ENCODE data around the gene ACSBG1.

The ACSBG1 gene

GRCh38 chr15:78146425-78147154 is 87.8 kb downstream of the ACSBG1 start:
- TF ChIP-seq ZNF274 (IDR thresholded peaks at IDR 0.05; ENCODE audit: low read depth, low read length) = no peak

GRCh38 chr15:78142332-78142731 is 92.0 kb downstream of the ACSBG1 start:
- H3K4me3 ChIP-seq (ENCODE audit: low read length) = no peak overlapping the region
- TF ChIP-seq ZNF274 (IDR thresholded peaks at IDR 0.05; ENCODE audit: low read depth, low read length) = no peak

More at GRCh38 chr15:78146425-78147154, 87.8 kb downstream of the ACSBG1 start:
- no peak overlapping the region for H3K4me3 ChIP-seq (ENCODE audit: low read length)

- no peak overlapping the region for H3K4me3 ChIP-seq (ENCODE audit: low read length)
- no peak for TF ChIP-seq ZNF274 (IDR thresholded peaks at IDR 0.05; ENCODE audit: low read depth, low read length)
Observed at GRCh38 chr15:78140292-78140691, 94.1 kb downstream of the ACSBG1 start.

DNA sequence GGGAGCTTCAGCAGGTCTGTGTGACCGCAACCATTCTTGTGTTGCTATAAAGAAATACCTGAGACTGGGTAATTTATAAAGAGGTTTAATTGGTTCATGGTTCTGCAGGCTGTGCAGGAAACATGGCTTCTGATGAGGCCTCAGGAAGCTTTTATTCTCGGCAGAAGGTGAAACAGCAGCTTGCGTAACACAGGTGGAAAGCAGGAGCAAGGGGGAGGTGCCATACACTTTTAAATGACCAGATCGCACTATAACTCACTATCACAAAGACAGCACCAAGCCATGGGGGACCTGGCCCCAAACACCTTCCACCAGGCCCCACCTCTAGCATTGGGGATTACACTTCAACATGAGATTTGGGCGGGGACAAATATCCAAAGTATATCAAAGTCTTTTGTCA is 94.8 kb downstream of the ACSBG1 start:
- H3K4me3 ChIP-seq (ENCODE audit: low read length) = no peak overlapping the region
- no peak for TF ChIP-seq ZNF274 (IDR thresholded peaks at IDR 0.05; ENCODE audit: low read depth, low read length)

DNA sequence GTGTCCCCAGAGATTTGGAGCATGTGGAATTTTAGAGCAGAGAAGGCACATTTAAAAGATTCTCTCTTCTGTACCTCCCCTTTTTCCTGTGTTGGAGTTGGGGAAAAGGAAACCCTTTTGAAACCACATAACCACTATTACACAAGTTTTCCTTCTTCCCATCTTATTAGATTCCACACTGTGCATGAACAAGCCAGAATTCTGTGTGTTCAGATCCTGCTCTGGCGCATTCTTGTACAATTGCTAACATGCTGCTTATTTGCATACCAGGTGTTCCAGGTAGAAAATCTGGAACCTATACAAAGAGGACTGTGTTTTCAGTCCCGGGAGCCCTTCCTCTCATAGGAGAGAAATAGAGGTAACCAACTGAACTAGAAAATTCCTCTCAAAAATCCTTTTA is 100.6 kb downstream of the ACSBG1 start:
- no peak for TF ChIP-seq ZNF274 (IDR thresholded peaks at IDR 0.05; ENCODE audit: low read depth, low read length)
- H3K4me3 ChIP-seq (ENCODE audit: low read length) = no peak overlapping the region

GRCh38 chr15:78131295-78132061 is 102.9 kb downstream of the ACSBG1 start, which contains the start of gene CIB2:
CIB2 (minus strand) TSS chr15:78131445; CDS start chr15:78131215, 230 bp downstream.
- peak within 1 kb of the TSS; percentile 78 for H3K4me3 ChIP-seq (ENCODE audit: low read length)

GRCh38 chr15:78130466-78131294 is 103.7 kb downstream of the ACSBG1 start:
- peak overlapping the region; percentile 78; the same call in 1 of the 2 replicates for H3K4me3 ChIP-seq (ENCODE audit: low read length)
- TF ChIP-seq ZNF274 (IDR thresholded peaks at IDR 0.05; ENCODE audit: low read depth, low read length) = no peak

More at GRCh38 chr15:78131295-78132061, 102.9 kb downstream of the ACSBG1 start, which contains the start of gene CIB2:
- TF ChIP-seq ZNF274 (IDR thresholded peaks at IDR 0.05; ENCODE audit: low read depth, low read length) = no peak

DNA sequence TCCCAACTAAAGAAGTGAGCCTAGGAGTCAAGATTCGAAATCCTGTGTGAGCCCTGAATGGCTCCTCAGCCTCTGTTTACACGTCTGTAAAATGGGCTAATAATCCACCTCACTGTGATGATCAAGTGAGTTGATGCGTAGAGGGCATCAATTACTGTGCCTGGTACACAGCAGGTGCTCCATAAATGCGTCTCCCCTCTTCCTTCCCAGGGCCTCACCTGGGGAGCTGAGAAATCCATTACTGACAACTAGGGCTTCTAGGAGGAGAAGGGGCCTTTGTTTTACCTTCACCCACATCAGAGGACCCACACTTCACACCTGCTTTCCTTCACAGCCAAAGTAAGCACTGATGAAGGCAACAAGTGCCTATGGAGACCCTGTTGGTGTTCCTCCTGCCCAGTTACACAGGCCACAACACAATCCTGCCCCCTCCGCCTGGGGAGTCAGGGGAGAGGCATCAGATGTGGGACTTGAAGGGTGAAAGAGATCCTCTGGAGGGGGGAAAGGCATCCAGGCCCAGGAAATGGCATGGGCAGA is 104.5 kb downstream of the ACSBG1 start:
- H3K4me3 ChIP-seq (ENCODE audit: low read length) = no peak overlapping the region
- TF ChIP-seq ZNF274 (IDR thresholded peaks at IDR 0.05; ENCODE audit: low read depth, low read length) = no peak

GRCh38 chr15:78129077-78129750 is 105.2 kb downstream of the ACSBG1 start:
- TF ChIP-seq ZNF274 (IDR thresholded peaks at IDR 0.05; ENCODE audit: low read depth, low read length) = no peak

GRCh38 chr15:78127882-78128281 is 106.5 kb downstream of the ACSBG1 start:
- no peak overlapping the region for H3K4me3 ChIP-seq (ENCODE audit: low read length)
- no peak for TF ChIP-seq ZNF274 (IDR thresholded peaks at IDR 0.05; ENCODE audit: low read depth, low read length)

More at GRCh38 chr15:78129077-78129750, 105.2 kb downstream of the ACSBG1 start:
- no peak overlapping the region for H3K4me3 ChIP-seq (ENCODE audit: low read length)

GRCh38 chr15:78125267-78125666 is 109.1 kb downstream of the ACSBG1 start:
- no peak overlapping the region for H3K4me3 ChIP-seq (ENCODE audit: low read length)
- no peak for TF ChIP-seq ZNF274 (IDR thresholded peaks at IDR 0.05; ENCODE audit: low read depth, low read length)

GRCh38 chr15:78120523-78120922 is 113.8 kb downstream of the ACSBG1 start:
- no peak overlapping the region for H3K4me3 ChIP-seq (ENCODE audit: low read length)
- no peak for TF ChIP-seq ZNF274 (IDR thresholded peaks at IDR 0.05; ENCODE audit: low read depth, low read length)
